Gastrocnemius medialis (tissue), 4 donors: ENCODE data around the gene EXD3.

Experiments
- CTCF ChIP-seq, 5 experiments: fragments of 450-650 bp in 3 of 5; fragments of 200-600 bp in 2 of 5; sonication (generic) in 2 of 5; IDR thresholded peaks in 4 of 5; conservative IDR thresholded peaks in 1 of 5; 1 replicate in 4 of 5; 2 replicates in 1 of 5; pipeline ENCODE4 v1.5.1; 2016 to 2019; ENCODE audit warnings: antibody characterized with exemption in 5 of 5, mild to moderate bottlenecking in 3 of 5, moderate library complexity in 3 of 5
- POLR2A ChIP-seq, 2 donors: fragments of 450-650 bp; IDR thresholded peaks; one replicate each; pipeline ENCODE4 v1.6.1; 2017; ENCODE audit warnings: antibody characterized with exemption in 2 of 2, mild to moderate bottlenecking in 2 of 2, moderate library complexity in 2 of 2

- TF ChIP-seq CTCF (IDR thresholded peaks at IDR 0.05 in 4 of 5, conservative IDR thresholded peaks at IDR 0.05 in 1 of 5): no peak
- TF ChIP-seq POLR2A (IDR thresholded peaks at IDR 0.05): no peak
Observed at GRCh38 chr9:137431416-137431931, 8.5 kb upstream of the EXD3 start.
